Transverse colon (tissue), 3 donors: ENCODE data around the gene ABCA7.

Experiments
- CTCF ChIP-seq, 5 experiments: fragments of 200-600 bp in 3 of 5; fragments of 450-650 bp in 2 of 5; sonication (generic) in 3 of 5; IDR thresholded peaks; 1 replicate in 2 of 5; 2 replicates in 3 of 5; pipeline ENCODE4 v1.5.1; 2016 to 2017; ENCODE audit warnings: antibody characterized with exemption in 5 of 5, inconsistent platforms in 3 of 5, mild to moderate bottlenecking in 2 of 5, moderate library complexity in 1 of 5
- EP300 ChIP-seq: sonication (generic); formaldehyde crosslinking; IDR thresholded peaks from one replicate; pipeline ENCODE4 v1.6.1; 2017; ENCODE audit warnings: antibody characterized with exemption, low read depth

- TF ChIP-seq CTCF (IDR thresholded peaks at IDR 0.05) (no peak), EP300 (no peak)
Measured at GRCh38 chr19:1027650-1028061, 12.3 kb upstream of the ABCA7 start.
